ENCODE data around the gene SERINC2.
"Not testable (repeated sequence)": the region's sequence is repeated elsewhere in the genome, so short reads cannot be mapped to it uniquely, and the experiment has no call there.

The SERINC2 gene

GRCh38 chr1:31416101-31416736 is 3.2 kb downstream of the SERINC2 start:
- DNase-seq: no peak

GRCh38 chr1:31417148-31417547 is 4.1 kb downstream of the SERINC2 start:
- DNase-seq: no peak

GRCh38 chr1:31418626-31419323 is 5.8 kb downstream of the SERINC2 start:
- DNase-seq: no peak

- no peak for DNase-seq
Measured at GRCh38 chr1:31420716-31421115, 7.7 kb downstream of the SERINC2 start.

- no peak for DNase-seq
Measured at GRCh38 chr1:31421371-31422040, 8.5 kb downstream of the SERINC2 start.

GRCh38 chr1:31422505-31423319 is 9.7 kb downstream of the SERINC2 start:
- no peak for DNase-seq

GRCh38 chr1:31423418-31423947 is 10.5 kb downstream of the SERINC2 start:
- no peak for DNase-seq

GRCh38 chr1:31424568-31424967 is 11.6 kb downstream of the SERINC2 start:
- DNase-seq: no peak

- DNase-seq: no peak
Measured at GRCh38 chr1:31425301-31426081, 12.5 kb downstream of the SERINC2 start.

GRCh38 chr1:31426249-31426922 is 13.4 kb downstream of the SERINC2 start:
- DNase-seq: no peak

- DNase-seq: no peak
Measured at GRCh38 chr1:31427322-31427721, 14.3 kb downstream of the SERINC2 start.

GRCh38 chr1:31428436-31429221 is 15.6 kb downstream of the SERINC2 start:
- DNase-seq: no peak

GRCh38 chr1:31429583-31429982 is 16.6 kb downstream of the SERINC2 start:
- no peak for DNase-seq

- not testable (repeated sequence) for DNase-seq
Measured at GRCh38 chr1:31431351-31432257, 18.6 kb downstream of the SERINC2 start.

GRCh38 chr1:31432592-31433395 is 19.8 kb downstream of the SERINC2 start:
- DNase-seq: no peak

GRCh38 chr1:31433396-31433930 is 20.4 kb downstream of the SERINC2 start:
- no peak for DNase-seq

GRCh38 chr1:31434101-31434871 is 21.3 kb downstream of the SERINC2 start:
- DNase-seq: no peak

- no peak for DNase-seq
Measured at GRCh38 chr1:31434979-31435378, 22.0 kb downstream of the SERINC2 start.

Data from NCI-H187 treated with DMSO at 0.1 percent for 48 hours (cell line).